Measurements from ENCODE around the gene ME2.

Gene ME2

GRCh38 chr18:50933684-50934083 is 54.8 kb downstream of the ME2 start:
- DNase-seq (ENCODE audit: extremely low spot score): no peak
- TF ChIP-seq SUZ12 (IDR thresholded peaks at IDR 0.05) (no peak), CTBP1 (IDR thresholded peaks at IDR 0.05; ENCODE audit: borderline replicate concordance) (no peak), PKNOX1 (IDR thresholded peaks at IDR 0.05) (no peak), TARDBP (IDR thresholded peaks at IDR 0.05) (no peak), ELF4 (IDR thresholded peaks at IDR 0.05) (no peak), ZNF384 (IDR thresholded peaks at IDR 0.05) (no peak), FOXK2 (IDR thresholded peaks at IDR 0.05) (no peak), LEF1 (IDR thresholded peaks at IDR 0.05; ENCODE audit: borderline replicate concordance) (no peak), FOXM1 (IDR thresholded peaks at IDR 0.05; ENCODE audit: borderline replicate concordance) (no peak), ARNT (IDR thresholded peaks at IDR 0.05) (no peak), NFRKB (IDR thresholded peaks at IDR 0.05) (no peak), SP1 (IDR thresholded peaks at IDR 0.05) (no peak), BHLHE40 (IDR thresholded peaks at IDR 0.05; ENCODE audit: borderline replicate concordance) (no peak), HDGF (IDR thresholded peaks at IDR 0.05; ENCODE audit: borderline replicate concordance) (no peak), L3MBTL2 (conservative IDR thresholded peaks at IDR 0.05) (no peak)
- CTCF ChIA-PET: interaction anchor here (0.7 kb wide), 1 partner anchor 11 kb away, joined by 3 read pairs; no protein-coding TSS in a partner anchor
- POLR2A ChIA-PET: no interaction called here

- TF ChIP-seq TARDBP (IDR thresholded peaks at IDR 0.05) (no peak), BHLHE40 (IDR thresholded peaks at IDR 0.05; ENCODE audit: borderline replicate concordance) (no peak), ZNF384 (IDR thresholded peaks at IDR 0.05) (no peak), CTBP1 (IDR thresholded peaks at IDR 0.05; ENCODE audit: borderline replicate concordance) (no peak), ARNT (IDR thresholded peaks at IDR 0.05) (no peak), PKNOX1 (IDR thresholded peaks at IDR 0.05) (no peak), ELF4 (IDR thresholded peaks at IDR 0.05) (no peak), HDGF (IDR thresholded peaks at IDR 0.05; ENCODE audit: borderline replicate concordance) (no peak)
- no peak for DNase-seq (ENCODE audit: extremely low spot score)
- ChIA-PET POLR2A (no interaction called here), CTCF (no interaction called here)
These were observed 55.8 kb downstream of the ME2 start for GRCh38 chr18:50934545-50935211.

- no peak for DNase-seq (ENCODE audit: extremely low spot score)
- TF ChIP-seq ARNT (IDR thresholded peaks at IDR 0.05) (no peak), ZNF384 (IDR thresholded peaks at IDR 0.05) (no peak), CTBP1 (IDR thresholded peaks at IDR 0.05; ENCODE audit: borderline replicate concordance) (no peak), SP1 (IDR thresholded peaks at IDR 0.05) (no peak), NFRKB (IDR thresholded peaks at IDR 0.05) (no peak), L3MBTL2 (conservative IDR thresholded peaks at IDR 0.05) (no peak), PKNOX1 (IDR thresholded peaks at IDR 0.05) (no peak), SUZ12 (IDR thresholded peaks at IDR 0.05) (no peak), TARDBP (IDR thresholded peaks at IDR 0.05) (no peak), FOXM1 (IDR thresholded peaks at IDR 0.05; ENCODE audit: borderline replicate concordance) (no peak), HDGF (IDR thresholded peaks at IDR 0.05; ENCODE audit: borderline replicate concordance) (no peak), FOXK2 (IDR thresholded peaks at IDR 0.05) (no peak), BHLHE40 (IDR thresholded peaks at IDR 0.05; ENCODE audit: borderline replicate concordance) (no peak), LEF1 (IDR thresholded peaks at IDR 0.05; ENCODE audit: borderline replicate concordance) (no peak)
- ChIA-PET CTCF (interaction anchor here (0.6 kb wide), 1 partner anchor 90 kb away, joined by 4 read pairs; no protein-coding TSS in a partner anchor), POLR2A (no interaction called here)
These were observed 56.7 kb downstream of the ME2 start for GRCh38 chr18:50935493-50936191.

- ChIA-PET POLR2A (no interaction called here), CTCF (interaction anchor here (0.6 kb wide), 1 partner anchor 31 kb away, joined by 4 read pairs; no protein-coding TSS in a partner anchor)
- no peak for DNase-seq (ENCODE audit: extremely low spot score)
- no peak for TF ChIP-seq HDGF (IDR thresholded peaks at IDR 0.05; ENCODE audit: borderline replicate concordance)
- no peak for TF ChIP-seq ZNF384 (IDR thresholded peaks at IDR 0.05)
- TF ChIP-seq LEF1 (IDR thresholded peaks at IDR 0.05; ENCODE audit: borderline replicate concordance): no peak
- TF ChIP-seq CTBP1 (IDR thresholded peaks at IDR 0.05; ENCODE audit: borderline replicate concordance): no peak
- no peak for TF ChIP-seq FOXK2 (IDR thresholded peaks at IDR 0.05)
- no peak for TF ChIP-seq ELF4 (IDR thresholded peaks at IDR 0.05)
These were observed 58.3 kb downstream of the ME2 start for GRCh38 chr18:50937183-50937582.

- CTCF ChIA-PET: no interaction called here
- TF ChIP-seq ZNF384 (IDR thresholded peaks at IDR 0.05) (no peak), FOXK2 (IDR thresholded peaks at IDR 0.05) (no peak), HDGF (IDR thresholded peaks at IDR 0.05; ENCODE audit: borderline replicate concordance) (no peak), ARNT (IDR thresholded peaks at IDR 0.05) (no peak), L3MBTL2 (conservative IDR thresholded peaks at IDR 0.05) (no peak), FOXA1 (IDR thresholded peaks at IDR 0.05) (no peak), SUZ12 (IDR thresholded peaks at IDR 0.05) (no peak), NFRKB (IDR thresholded peaks at IDR 0.05) (no peak), ELF4 (IDR thresholded peaks at IDR 0.05) (no peak), PKNOX1 (IDR thresholded peaks at IDR 0.05) (no peak), CTBP1 (IDR thresholded peaks at IDR 0.05; ENCODE audit: borderline replicate concordance) (no peak), LEF1 (IDR thresholded peaks at IDR 0.05; ENCODE audit: borderline replicate concordance) (no peak)
- POLR2A ChIA-PET: no interaction called here
- no peak for DNase-seq (ENCODE audit: extremely low spot score)
These were observed 60.0 kb downstream of the ME2 start for GRCh38 chr18:50938912-50939311.

Measured in HEK293T (cell line).